ENCODE measurements around the gene VSNL1. TPM values are rescaled to one million over a fixed set of nuclear protein-coding genes. Genes with fewer than 3 reads are reported as not detected.

The VSNL1 gene
- total RNA-seq, 1 donor from 2014 or later = 6.1 TPM

DNA sequence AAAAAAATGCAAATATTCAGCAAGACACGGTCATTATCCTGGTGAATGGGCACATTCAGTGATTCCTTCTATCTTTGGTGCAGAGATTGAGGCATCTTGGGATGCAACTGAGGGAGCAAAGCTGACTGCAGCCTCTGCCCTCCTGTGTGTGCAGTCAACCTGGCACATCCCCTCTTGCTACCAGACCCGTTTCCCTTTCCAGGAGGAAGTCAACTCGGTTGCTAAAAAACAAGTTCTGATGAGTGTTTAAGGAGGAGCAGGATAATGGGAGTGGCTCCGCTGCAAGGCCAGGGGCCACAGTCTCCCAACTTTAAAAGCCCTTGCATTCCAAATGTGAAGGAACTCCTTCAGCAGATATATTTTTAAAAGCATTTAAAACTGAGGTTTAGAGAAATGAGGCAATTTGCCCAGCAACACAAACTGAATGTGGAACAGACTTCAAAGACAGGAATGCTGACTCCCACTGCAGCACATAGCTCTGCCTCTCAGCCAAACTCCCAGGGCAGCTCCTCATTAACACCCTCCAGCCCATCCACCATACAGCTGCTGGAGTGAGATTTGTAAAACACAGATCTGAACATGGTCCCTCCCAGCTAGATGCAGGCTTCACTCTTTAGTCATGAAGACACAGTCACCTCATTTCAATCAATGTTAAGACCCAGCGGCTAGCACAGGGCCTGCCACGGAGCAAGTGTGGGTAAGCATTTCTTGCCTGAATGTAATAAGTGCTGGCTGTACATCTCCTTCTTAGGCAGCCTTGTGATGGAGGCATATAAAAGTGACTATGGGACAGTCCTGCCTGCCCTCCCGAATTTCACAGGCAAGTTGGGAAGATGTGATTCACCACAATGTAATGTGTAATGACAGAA, 54.3 kb downstream of the VSNL1 start:
- Mint-ChIP-seq H3K4me3 (ENCODE audit: unreplicated experiment) (no peak overlapping the region), H3K27ac (ENCODE audit: unreplicated experiment) (no peak overlapping the region), H3K36me3 (ENCODE audit: unreplicated experiment) (no peaks in the 10 kb centered on the region), H3K9me3 (ENCODE audit: unreplicated experiment) (peaks cover 2% of the 10 kb centered on the region), H3K4me1 (ENCODE audit: low read depth, unreplicated experiment) (peaks cover 6% of the 10 kb centered on the region), H3K27me3 (ENCODE audit: unreplicated experiment) (peaks cover 3% of the 10 kb centered on the region)
- TF ChIP-seq, protein P1, sequence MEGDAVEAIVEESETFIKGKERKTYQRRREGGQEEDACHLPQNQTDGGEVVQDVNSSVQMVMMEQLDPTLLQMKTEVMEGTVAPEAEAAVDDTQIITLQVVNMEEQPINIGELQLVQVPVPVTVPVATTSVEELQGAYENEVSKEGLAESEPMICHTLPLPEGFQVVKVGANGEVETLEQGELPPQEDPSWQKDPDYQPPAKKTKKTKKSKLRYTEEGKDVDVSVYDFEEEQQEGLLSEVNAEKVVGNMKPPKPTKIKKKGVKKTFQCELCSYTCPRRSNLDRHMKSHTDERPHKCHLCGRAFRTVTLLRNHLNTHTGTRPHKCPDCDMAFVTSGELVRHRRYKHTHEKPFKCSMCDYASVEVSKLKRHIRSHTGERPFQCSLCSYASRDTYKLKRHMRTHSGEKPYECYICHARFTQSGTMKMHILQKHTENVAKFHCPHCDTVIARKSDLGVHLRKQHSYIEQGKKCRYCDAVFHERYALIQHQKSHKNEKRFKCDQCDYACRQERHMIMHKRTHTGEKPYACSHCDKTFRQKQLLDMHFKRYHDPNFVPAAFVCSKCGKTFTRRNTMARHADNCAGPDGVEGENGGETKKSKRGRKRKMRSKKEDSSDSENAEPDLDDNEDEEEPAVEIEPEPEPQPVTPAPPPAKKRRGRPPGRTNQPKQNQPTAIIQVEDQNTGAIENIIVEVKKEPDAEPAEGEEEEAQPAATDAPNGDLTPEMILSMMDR (IDR thresholded peaks at IDR 0.05; ENCODE audit: partially characterized antibody, unreplicated experiment) = no peak
- no peak for DNase-seq

DNA sequence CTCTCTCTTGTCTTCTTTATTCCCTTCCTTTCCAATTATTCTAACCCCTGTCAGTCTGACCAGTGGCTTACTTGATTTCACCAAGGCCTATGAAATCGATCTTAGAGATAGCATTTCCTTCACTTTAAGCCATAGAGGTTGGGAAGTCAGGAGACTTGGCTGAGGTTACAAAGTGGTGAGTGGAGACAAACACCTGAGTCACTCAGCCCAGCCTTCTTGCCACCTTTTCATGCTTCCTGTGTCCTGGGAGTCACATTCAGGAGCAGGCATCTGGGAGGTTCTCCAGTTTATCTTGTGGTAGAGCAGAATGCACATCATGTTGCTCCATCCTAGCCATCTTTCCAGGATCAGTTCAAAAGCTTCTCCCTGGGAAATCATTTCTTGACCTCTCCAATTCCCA, 59.1 kb downstream of the VSNL1 start:
- TF ChIP-seq, protein P1 (IDR thresholded peaks at IDR 0.05; ENCODE audit: partially characterized antibody, unreplicated experiment) = no peak
- no peak for DNase-seq
- no peaks in the 10 kb centered on the region for H3K36me3 Mint-ChIP-seq (ENCODE audit: unreplicated experiment)

DNA sequence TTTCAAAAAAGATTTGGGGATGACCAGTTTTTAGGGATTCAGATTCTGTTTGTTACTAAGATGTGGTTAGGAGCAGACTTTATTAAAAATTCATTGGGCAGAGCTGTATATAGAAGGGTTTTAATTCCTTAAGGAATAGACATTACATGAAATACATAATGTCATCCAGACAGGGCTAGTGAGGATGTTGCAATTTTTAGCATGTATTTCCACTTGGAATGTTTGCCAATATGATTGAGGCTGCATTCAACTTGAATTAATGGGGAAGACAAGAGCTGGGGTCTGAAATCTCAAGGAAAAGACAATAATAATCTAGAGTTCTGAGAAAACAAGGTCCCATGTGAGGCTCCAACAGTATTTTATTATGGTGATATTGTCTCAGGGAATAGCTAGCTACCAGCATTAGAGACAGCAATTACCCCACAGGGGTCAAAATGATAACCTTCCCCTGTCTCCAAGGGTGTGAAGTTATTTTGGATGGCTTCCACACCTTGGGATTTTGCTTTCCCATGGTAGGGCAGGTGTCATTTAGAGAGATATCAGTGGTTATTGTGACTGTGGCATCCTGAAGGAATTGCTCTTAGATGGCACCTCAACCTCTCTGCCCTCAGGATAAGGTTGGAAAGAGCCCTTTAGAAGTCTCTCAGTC, 60.2 kb downstream of the VSNL1 start:
- DNase-seq = no peak
- Mint-ChIP-seq H3K36me3 (ENCODE audit: unreplicated experiment) (no peaks in the 10 kb centered on the region), H3K27ac (ENCODE audit: unreplicated experiment) (no peak overlapping the region), H3K4me1 (ENCODE audit: low read depth, unreplicated experiment) (peaks cover 7% of the 10 kb centered on the region), H3K9me3 (ENCODE audit: unreplicated experiment) (no peaks in the 10 kb centered on the region), H3K4me3 (ENCODE audit: unreplicated experiment) (no peak overlapping the region), H3K27me3 (ENCODE audit: unreplicated experiment) (peaks cover 3% of the 10 kb centered on the region)
- TF ChIP-seq, protein P1 (IDR thresholded peaks at IDR 0.05; ENCODE audit: partially characterized antibody, unreplicated experiment) = no peak

More for the DNA sequence above, 59.1 kb downstream of the VSNL1 start:
- H3K9me3 Mint-ChIP-seq (ENCODE audit: unreplicated experiment) = no peaks in the 10 kb centered on the region
- H3K27ac Mint-ChIP-seq (ENCODE audit: unreplicated experiment) = no peak overlapping the region
- peaks cover 3% of the 10 kb centered on the region for H3K27me3 Mint-ChIP-seq (ENCODE audit: unreplicated experiment)
- no peak overlapping the region for H3K4me3 Mint-ChIP-seq (ENCODE audit: unreplicated experiment)
- H3K4me1 Mint-ChIP-seq (ENCODE audit: low read depth, unreplicated experiment) = peaks cover 7% of the 10 kb centered on the region

DNA sequence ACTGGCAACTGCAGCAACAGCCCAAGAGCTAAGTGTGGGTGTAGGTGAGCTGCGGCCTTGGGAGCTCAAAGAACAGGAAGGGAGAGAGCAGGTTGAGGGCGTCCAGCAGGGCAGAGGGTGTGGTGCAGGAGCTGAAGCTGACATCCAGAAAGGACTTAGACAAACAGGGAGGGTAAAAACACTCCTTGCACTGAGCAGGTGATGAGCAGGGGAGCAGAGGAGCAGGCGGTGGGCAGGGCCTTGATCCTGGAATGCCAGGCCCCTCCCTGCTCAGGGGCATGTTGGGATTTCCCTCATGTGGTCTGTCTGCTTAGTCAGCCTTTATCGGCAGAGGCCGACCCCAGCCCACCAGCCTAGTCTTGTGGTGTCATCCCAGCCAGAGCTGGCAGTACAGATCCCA, 63.6 kb downstream of the VSNL1 start:
- no peak for DNase-seq
- Mint-ChIP-seq H3K9me3 (ENCODE audit: unreplicated experiment) (no peaks in the 10 kb centered on the region), H3K36me3 (ENCODE audit: unreplicated experiment) (no peaks in the 10 kb centered on the region), H3K4me1 (ENCODE audit: low read depth, unreplicated experiment) (peaks cover 5% of the 10 kb centered on the region), H3K27ac (ENCODE audit: unreplicated experiment) (no peak overlapping the region), H3K27me3 (ENCODE audit: unreplicated experiment) (peaks cover 3% of the 10 kb centered on the region), H3K4me3 (ENCODE audit: unreplicated experiment) (no peak overlapping the region)
- TF ChIP-seq, protein P1 (IDR thresholded peaks at IDR 0.05; ENCODE audit: partially characterized antibody, unreplicated experiment) = no peak

DNA sequence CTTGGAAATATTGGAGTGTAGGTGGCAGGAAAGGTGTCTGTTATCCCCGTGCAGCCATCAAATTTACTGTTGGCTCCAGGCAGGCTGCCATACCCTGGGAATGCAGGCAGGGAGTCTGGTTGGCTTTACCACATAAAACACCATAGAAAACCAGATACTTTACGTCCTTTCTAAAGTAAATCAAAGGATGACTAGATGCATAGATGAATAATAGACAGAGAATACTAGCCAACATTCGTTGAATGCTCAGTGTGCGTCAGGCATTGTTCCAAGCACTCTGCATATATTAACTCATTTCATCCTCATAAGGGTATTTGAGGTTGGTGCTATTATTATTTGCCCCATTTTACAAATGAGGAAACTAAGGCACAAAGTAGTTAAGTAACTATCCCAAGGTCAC, 65.2 kb downstream of the VSNL1 start:
- no peaks in the 10 kb centered on the region for H3K9me3 Mint-ChIP-seq (ENCODE audit: unreplicated experiment)
- H3K36me3 Mint-ChIP-seq (ENCODE audit: unreplicated experiment) = no peaks in the 10 kb centered on the region
- H3K4me1 Mint-ChIP-seq (ENCODE audit: low read depth, unreplicated experiment) = peaks cover 5% of the 10 kb centered on the region
- TF ChIP-seq, protein P1 (IDR thresholded peaks at IDR 0.05; ENCODE audit: partially characterized antibody, unreplicated experiment) = no peak
- H3K27ac Mint-ChIP-seq (ENCODE audit: unreplicated experiment) = no peak overlapping the region
- no peak for DNase-seq
- peaks cover 3% of the 10 kb centered on the region for H3K27me3 Mint-ChIP-seq (ENCODE audit: unreplicated experiment)
- H3K4me3 Mint-ChIP-seq (ENCODE audit: unreplicated experiment) = no peak overlapping the region
